SW 1271 (cell line): ENCODE measurements around the gene C3AR1.
A peak's percentile ranks its signal among the peaks of the same experiment; 100 is the strongest.
"Not testable (repeated sequence)": the region's sequence is repeated elsewhere in the genome, so short reads cannot be mapped to it uniquely, and the experiment has no call there.

Experiments
- DNase-seq, 2 experiments: peaks; one replicate each; lab custom pipeline; 2025; lab: John Stamatoyannopoulos, UW

C3AR1 gene

DNA sequence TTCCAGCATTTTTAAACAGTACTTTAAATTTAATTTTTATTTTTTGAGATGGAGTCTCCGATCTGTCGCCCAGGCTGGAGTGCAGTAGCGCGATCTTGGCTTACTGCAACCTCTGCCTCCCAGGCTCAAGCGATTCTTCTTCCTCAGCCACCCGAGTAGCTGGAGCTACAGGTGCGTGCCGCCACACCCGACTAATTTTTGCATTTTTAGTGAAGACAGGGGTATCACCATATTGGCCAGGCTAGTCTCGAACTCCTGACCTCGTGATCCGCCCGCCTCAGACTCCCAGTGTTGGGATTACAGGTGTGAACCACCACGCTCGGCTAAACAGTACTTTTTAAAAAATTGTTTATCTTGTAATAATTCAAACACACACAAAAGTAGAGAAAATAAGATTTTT, 37.9 kb downstream of the C3AR1 start:
- no peak for DNase-seq

DNA sequence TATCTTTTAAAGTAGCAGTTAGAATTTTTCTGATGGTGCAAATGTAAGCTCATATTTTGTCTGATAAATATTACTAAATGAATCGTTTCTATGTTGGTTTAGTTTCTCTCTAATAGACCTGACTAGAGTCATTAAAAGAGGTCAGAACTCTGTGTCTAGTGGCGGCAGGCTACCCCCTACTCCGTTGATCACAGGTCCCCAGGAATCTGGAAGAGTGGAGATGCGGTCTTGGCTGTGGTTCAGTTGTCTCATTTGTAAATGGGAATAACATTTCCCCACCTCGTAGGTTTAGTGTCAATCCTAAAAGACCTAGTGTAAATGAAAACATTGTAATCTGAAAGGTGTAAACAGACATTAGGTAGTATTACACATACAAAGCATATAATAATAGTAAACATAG, 38.3 kb downstream of the C3AR1 start:
- no peak for DNase-seq

DNA sequence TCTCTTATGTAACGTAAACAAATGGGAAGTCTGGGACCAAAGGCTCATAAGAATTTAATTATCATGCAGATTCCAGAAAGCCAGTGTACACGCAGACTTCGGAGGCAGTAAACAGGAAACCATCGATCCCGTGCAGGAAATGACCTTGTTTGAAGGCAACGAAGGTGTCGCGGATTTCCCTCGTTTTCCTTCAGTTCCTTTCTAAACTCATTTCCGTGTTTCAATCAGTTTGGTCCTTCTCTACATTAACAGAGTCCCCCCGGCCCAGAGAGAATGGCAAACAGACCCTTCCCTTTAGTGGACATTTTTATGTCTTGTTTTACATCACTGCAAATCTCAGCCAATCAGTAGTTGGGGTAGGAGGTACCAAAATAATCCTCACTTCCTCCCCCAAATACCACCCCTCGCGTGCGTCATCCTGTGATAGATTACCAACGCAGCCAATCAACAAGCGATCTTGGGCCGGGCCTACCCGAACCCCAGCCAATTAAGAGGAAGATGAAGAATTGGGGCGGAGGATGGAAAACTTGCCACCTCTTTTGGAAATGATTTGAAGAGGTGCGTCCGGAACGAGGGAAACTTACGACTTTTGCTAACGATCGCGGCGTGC, 39.8 kb downstream of the C3AR1 start:
- peak; percentile 99 for DNase-seq

GRCh38 chr12:8018666-8019581, 47.2 kb downstream of the C3AR1 start:
- DNase-seq = no peak

- DNase-seq = not testable (repeated sequence)
Observed at GRCh38 chr12:8018213-8018612, 47.9 kb downstream of the C3AR1 start.

- no peak for DNase-seq
Observed at GRCh38 chr12:8014836-8015235, 51.3 kb downstream of the C3AR1 start.

- no peak for DNase-seq
Observed at GRCh38 chr12:8012651-8013309, 53.4 kb downstream of the C3AR1 start.

DNA sequence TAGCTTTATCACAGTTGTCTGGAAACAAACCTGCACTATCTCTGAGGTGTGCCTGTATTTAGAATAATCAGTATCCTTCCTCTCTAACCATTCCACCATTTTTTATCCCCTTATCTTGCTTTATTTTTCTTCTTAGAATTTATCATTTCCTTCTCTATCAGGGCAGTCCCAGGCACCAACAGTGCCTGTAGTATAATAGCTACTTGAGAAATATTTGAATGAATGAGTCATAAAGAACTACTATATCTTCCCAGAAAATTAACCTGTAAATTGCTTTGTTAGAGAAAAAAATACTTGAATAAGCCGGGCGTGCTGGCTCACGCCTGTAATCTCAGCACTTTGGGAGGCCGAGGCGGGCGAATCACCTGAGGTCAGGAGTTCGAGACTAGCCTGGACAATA, 54.8 kb downstream of the C3AR1 start:
- DNase-seq = peak in 1 of 2 experiments; percentile 15
